ENCODE data around the gene MEIKIN.

GRCh38 chr5:131857388-131857787, 88.1 kb downstream of the MEIKIN start:
- TF ChIP-seq CTCF (IDR thresholded peaks at IDR 0.05) (no peak), POLR2A (IDR thresholded peaks at IDR 0.05) (no peak)
